PFSK-1 (cell line): Measurements from ENCODE around the gene IL22. TPM values are rescaled to one million over a fixed set of nuclear protein-coding genes. Genes with fewer than 3 reads are reported as not detected.

Source experiments
- FOXP2 ChIP-seq: optimal IDR thresholded peaks from 2 replicates; pipeline ENCODE3; 2011; ENCODE audit warnings: borderline replicate concordance, control low read depth, inconsistent platforms; ENCODE audit not compliant: insufficient read depth; ENCODE audit errors: extremely low read length, extremely low read depth
- POLR2AphosphoS5 ChIP-seq: IDR thresholded peaks from 2 replicates; pipeline ENCODE4 v1.6.1; 2012; ENCODE audit warnings: low read depth, mild to moderate bottlenecking, control low read depth, low read length, moderate library complexity
- SIN3A ChIP-seq: IDR thresholded peaks from 2 replicates; pipeline ENCODE4 v1.6.1; 2012; ENCODE audit warnings: mild to moderate bottlenecking, low read length, moderate library complexity, borderline replicate concordance; ENCODE audit not compliant: insufficient read depth
- TAF1 ChIP-seq: IDR thresholded peaks from 2 replicates; pipeline ENCODE4 v1.6.1; 2012; ENCODE audit warnings: low read length, control low read depth, borderline replicate concordance; ENCODE audit not compliant: insufficient read depth
- polyA plus RNA-seq: library from polyadenylated mRNA; unstranded; fragments of >200 nt; gene quantifications from one replicate; pipeline ENCODE4 v1.2.1, GENCODE V29; 2012; ENCODE audit warnings: low read depth, missing spikeins; ENCODE audit not compliant: insufficient read length
- TF ChIP-seq, protein P1 (sequence below), 2 experiments: IDR thresholded peaks; 2 replicates each; pipeline versions ENCODE4 v1.6.1 to v1.8.0; 2011 to 2012; ENCODE audit warnings: low read depth in 2 of 2, low read length in 2 of 2, control low read depth in 1 of 2, inconsistent platforms in 1 of 2, mild to moderate bottlenecking in 1 of 2, moderate library complexity in 1 of 2; ENCODE audit not compliant: insufficient read depth in 1 of 2

Gene IL22, protein sequence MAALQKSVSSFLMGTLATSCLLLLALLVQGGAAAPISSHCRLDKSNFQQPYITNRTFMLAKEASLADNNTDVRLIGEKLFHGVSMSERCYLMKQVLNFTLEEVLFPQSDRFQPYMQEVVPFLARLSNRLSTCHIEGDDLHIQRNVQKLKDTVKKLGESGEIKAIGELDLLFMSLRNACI
- not detected for polyA plus RNA-seq

GRCh38 chr12:68253504-68253903, at the start of gene IL22:
Gene IL22 (minus strand): TSS chr12:68253604. CDS start chr12:68253448, 156 bp downstream.
- TF ChIP-seq, protein P1, sequence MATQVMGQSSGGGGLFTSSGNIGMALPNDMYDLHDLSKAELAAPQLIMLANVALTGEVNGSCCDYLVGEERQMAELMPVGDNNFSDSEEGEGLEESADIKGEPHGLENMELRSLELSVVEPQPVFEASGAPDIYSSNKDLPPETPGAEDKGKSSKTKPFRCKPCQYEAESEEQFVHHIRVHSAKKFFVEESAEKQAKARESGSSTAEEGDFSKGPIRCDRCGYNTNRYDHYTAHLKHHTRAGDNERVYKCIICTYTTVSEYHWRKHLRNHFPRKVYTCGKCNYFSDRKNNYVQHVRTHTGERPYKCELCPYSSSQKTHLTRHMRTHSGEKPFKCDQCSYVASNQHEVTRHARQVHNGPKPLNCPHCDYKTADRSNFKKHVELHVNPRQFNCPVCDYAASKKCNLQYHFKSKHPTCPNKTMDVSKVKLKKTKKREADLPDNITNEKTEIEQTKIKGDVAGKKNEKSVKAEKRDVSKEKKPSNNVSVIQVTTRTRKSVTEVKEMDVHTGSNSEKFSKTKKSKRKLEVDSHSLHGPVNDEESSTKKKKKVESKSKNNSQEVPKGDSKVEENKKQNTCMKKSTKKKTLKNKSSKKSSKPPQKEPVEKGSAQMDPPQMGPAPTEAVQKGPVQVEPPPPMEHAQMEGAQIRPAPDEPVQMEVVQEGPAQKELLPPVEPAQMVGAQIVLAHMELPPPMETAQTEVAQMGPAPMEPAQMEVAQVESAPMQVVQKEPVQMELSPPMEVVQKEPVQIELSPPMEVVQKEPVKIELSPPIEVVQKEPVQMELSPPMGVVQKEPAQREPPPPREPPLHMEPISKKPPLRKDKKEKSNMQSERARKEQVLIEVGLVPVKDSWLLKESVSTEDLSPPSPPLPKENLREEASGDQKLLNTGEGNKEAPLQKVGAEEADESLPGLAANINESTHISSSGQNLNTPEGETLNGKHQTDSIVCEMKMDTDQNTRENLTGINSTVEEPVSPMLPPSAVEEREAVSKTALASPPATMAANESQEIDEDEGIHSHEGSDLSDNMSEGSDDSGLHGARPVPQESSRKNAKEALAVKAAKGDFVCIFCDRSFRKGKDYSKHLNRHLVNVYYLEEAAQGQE (IDR thresholded peaks at IDR 0.05; ENCODE audit: insufficient read depth in 1 of 2, low read depth in 2 of 2, low read length in 2 of 2) = no peak
- TF ChIP-seq TAF1 (no peak), POLR2AphosphoS5 (no peak), SIN3A (no peak), FOXP2 (no peak)

DNA sequence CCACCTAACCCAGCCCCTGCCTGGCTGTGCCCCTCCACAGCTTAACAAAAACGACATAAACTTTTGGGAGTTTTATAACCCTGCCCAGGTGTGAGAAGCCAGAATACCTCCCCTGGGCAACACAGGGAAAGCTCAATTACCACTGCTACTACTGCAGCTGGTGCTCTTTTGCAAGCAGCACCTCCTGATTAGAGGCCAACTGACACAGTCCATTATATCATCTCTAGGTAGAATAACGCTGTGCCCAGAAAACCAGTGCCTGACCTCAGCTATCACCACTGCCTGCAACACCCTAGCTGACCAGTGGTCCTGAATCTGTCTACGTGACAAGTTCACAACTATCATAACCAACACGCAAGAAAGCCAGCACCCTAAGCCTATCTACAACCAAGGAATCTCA, 44.5 kb upstream of the IL22 start:
- TF ChIP-seq, protein P1 (IDR thresholded peaks at IDR 0.05; ENCODE audit: insufficient read depth in 1 of 2, low read depth in 2 of 2, low read length in 2 of 2) = no peak

DNA sequence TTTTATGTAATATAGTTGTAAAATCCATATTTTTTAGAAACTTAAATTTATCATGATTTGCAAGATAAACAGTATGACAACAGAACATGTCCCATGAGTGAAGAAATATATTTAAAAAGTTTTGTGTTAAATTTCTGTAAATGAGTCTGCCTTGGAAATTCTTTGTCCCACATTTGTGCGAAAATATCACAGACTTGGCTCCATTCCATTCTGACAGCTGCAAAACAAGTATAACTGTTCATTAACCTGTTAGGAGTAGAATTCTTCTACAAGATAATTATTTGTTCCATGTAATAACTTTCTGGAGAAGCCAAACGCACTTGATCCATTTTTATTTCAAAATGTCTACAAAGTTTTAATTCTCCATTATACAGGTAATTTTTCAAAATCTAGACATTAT, 40.8 kb upstream of the IL22 start:
- TF ChIP-seq SIN3A (no peak), TAF1 (no peak), FOXP2 (no peak), POLR2AphosphoS5 (no peak)
- TF ChIP-seq, protein P1 (IDR thresholded peaks at IDR 0.05; ENCODE audit: insufficient read depth in 1 of 2, low read depth in 2 of 2, low read length in 2 of 2) = no peak

DNA sequence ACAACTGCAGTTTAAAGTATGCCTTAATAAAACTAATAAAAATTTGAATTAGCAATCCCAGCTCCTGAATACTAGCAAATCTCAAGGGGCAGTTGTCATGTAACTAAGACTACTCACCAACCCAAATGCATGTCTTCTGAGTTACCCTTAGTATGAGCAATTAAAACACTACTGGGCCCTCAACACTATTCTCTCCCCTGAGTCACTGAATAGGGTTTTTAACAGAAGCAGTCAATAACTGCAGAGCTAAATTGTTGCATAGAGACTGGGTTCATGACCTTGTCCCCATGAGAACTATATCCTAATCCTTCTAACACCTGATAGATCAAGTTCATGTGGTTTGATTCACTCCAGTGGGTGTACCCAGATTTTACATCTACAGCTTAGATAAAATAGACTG, 39.9 kb upstream of the IL22 start:
- no peak for TF ChIP-seq POLR2AphosphoS5
- TF ChIP-seq, protein P1 (IDR thresholded peaks at IDR 0.05; ENCODE audit: insufficient read depth in 1 of 2, low read depth in 2 of 2, low read length in 2 of 2) = no peak
- TF ChIP-seq TAF1 = no peak
- no peak for TF ChIP-seq SIN3A
- no peak for TF ChIP-seq FOXP2
